GM23338 (cell line): ENCODE results near the gene TIMM17A. TPM values are rescaled to one million over a fixed set of nuclear protein-coding genes. Genes with fewer than 3 reads are reported as not detected.

Source experiments
- ATAC-seq: fragments of 200-7000 bp; cut with Tn5 transposase; 3 replicates; pipeline ENCODE4 v1.9.1; 2020
- DNase-seq: peaks from one replicate; pipeline ENCODE4 v3.0.0-alpha.2; 2015; ENCODE audit warnings: low spot score
- H2AFZ ChIP-seq: fragments of 200-600 bp; sonication (generic); 2 replicates; pipeline ENCODE4 v1.8.0; 2016; ENCODE audit warnings: antibody characterized with exemption, mild to moderate bottlenecking, moderate library complexity
- H3F3A ChIP-seq: fragments of 200-600 bp; sonication (generic); replicated peaks from 2 replicates; pipeline ENCODE4 v1.8.0; 2017; ENCODE audit warnings: antibody characterized with exemption, mixed run types, low read depth
- H3K27ac ChIP-seq: fragments of 200-600 bp; sonication (generic); 2 replicates; pipeline ENCODE4 v1.6.1; 2016; ENCODE audit warnings: low read depth
- H3K27me3 ChIP-seq: fragments of 200-600 bp; sonication (generic); 2 replicates; pipeline ENCODE4 v1.8.0; 2016; ENCODE audit warnings: mild to moderate bottlenecking, mixed run types, moderate library complexity; ENCODE audit not compliant: insufficient read depth
- H3K36me3 ChIP-seq: fragments of 200-600 bp; sonication (generic); 2 replicates; pipeline ENCODE4 v1.8.0; 2016; ENCODE audit warnings: mild to moderate bottlenecking; ENCODE audit not compliant: insufficient read depth
- H3K4me1 ChIP-seq: fragments of 200-600 bp; sonication (generic); 2 replicates; pipeline ENCODE4 v1.8.0; 2016; ENCODE audit warnings: mild to moderate bottlenecking, moderate library complexity; ENCODE audit not compliant: insufficient read depth
- H3K4me2 ChIP-seq: fragments of 200-600 bp; sonication (generic); 2 replicates; pipeline ENCODE4 v1.7.1; 2017; ENCODE audit warnings: mixed run types
- H3K4me3 ChIP-seq: fragments of 200-600 bp; sonication (generic); 2 replicates; pipeline ENCODE4 v1.6.1; 2016; ENCODE audit warnings: mixed run types
- H3K79me2 ChIP-seq: fragments of 200-600 bp; sonication (generic); replicated peaks from 2 replicates; pipeline ENCODE4 v1.8.0; 2017; ENCODE audit warnings: mild to moderate bottlenecking; ENCODE audit not compliant: insufficient read depth
- H3K9me2 ChIP-seq: fragments of 200-600 bp; sonication (generic); 2 replicates; pipeline ENCODE4 v1.8.0; 2017; ENCODE audit not compliant: insufficient read depth
- H4K20me1 ChIP-seq: fragments of 200-600 bp; sonication (generic); replicated peaks from 2 replicates; pipeline ENCODE4 v1.8.0; 2017; ENCODE audit warnings: mild to moderate bottlenecking; ENCODE audit not compliant: insufficient read depth
- H3K27ac Mint-ChIP-seq: 2 replicates; pipeline ENCODE4 v1.8.0; 2020; ENCODE audit warnings: inconsistent platforms, mild to moderate bottlenecking, moderate library complexity, mixed read lengths
- H3K27me3 Mint-ChIP-seq: 3 replicates; pipeline ENCODE4 v1.8.0; 2022; ENCODE audit warnings: low read depth, mild to moderate bottlenecking, moderate library complexity, mixed read lengths, inconsistent platforms; ENCODE audit not compliant: insufficient read depth, poor library complexity
- H3K36me3 Mint-ChIP-seq: 3 replicates; pipeline ENCODE4 v1.8.0; 2021; ENCODE audit warnings: low read depth, mild to moderate bottlenecking, inconsistent platforms, moderate library complexity, mixed read lengths
- H3K4me1 Mint-ChIP-seq: 3 replicates; pipeline ENCODE4 v1.8.0; 2020; ENCODE audit warnings: mild to moderate bottlenecking, inconsistent platforms, mixed read lengths
- H3K4me3 Mint-ChIP-seq: 3 replicates; pipeline ENCODE4 v1.8.0; 2021; ENCODE audit warnings: moderate library complexity, mild to moderate bottlenecking, inconsistent platforms, mixed read lengths
- H3K9me3 Mint-ChIP-seq: 3 replicates; pipeline ENCODE4 v1.8.0; 2020; ENCODE audit warnings: moderate library complexity, mild to moderate bottlenecking, inconsistent platforms, mixed read lengths
- CREB1 ChIP-seq: fragments of 250-450 bp; sonication (Bioruptor Pico); IDR thresholded peaks from 2 replicates; pipeline ENCODE4 v1.5.0; 2020; ENCODE audit warnings: low read depth, mild to moderate bottlenecking, moderate library complexity
- ETS1 ChIP-seq: IDR thresholded peaks from 2 replicates; pipeline ENCODE4 v1.6.1; 2016; ENCODE audit warnings: antibody characterized with exemption
- EZH2phosphoT487 ChIP-seq: fragments of 200-600 bp; sonication (generic); IDR thresholded peaks from one replicate; pipeline ENCODE4 v1.8.1; 2018; ENCODE audit warnings: antibody characterized with exemption; ENCODE audit not compliant: unreplicated experiment
- NANOG ChIP-seq: IDR thresholded peaks from 2 replicates; pipeline ENCODE4 v1.6.1; 2016; ENCODE audit warnings: antibody characterized with exemption, borderline replicate concordance
- POLR2AphosphoS5 ChIP-seq: IDR thresholded peaks from 2 replicates; pipeline ENCODE4 v1.6.1; 2016; ENCODE audit warnings: antibody characterized with exemption, low read depth
- STAT1 ChIP-seq: IDR thresholded peaks from one replicate; pipeline ENCODE4 v1.6.1; 2016; ENCODE audit warnings: antibody characterized with exemption; ENCODE audit not compliant: unreplicated experiment
- ZNF114 ChIP-seq: fragments of 250-450 bp; sonication (Bioruptor Pico); IDR thresholded peaks from 2 replicates; pipeline ENCODE4 v1.5.0; 2020; ENCODE audit warnings: mild to moderate bottlenecking, moderate library complexity
- ZNF331 ChIP-seq: fragments of 250-450 bp; sonication (Bioruptor Pico); IDR thresholded peaks from 2 replicates; pipeline ENCODE4 v1.5.0; 2020; ENCODE audit warnings: low read depth, mild to moderate bottlenecking, moderate library complexity
- ZNF462 ChIP-seq: fragments of 250-450 bp; sonication (Bioruptor Pico); IDR thresholded peaks from 2 replicates; pipeline ENCODE4 v1.5.0; 2020; ENCODE audit warnings: mild to moderate bottlenecking, moderate library complexity
- polyA plus RNA-seq: library from polyadenylated mRNA; unstranded; fragments of >200 nt; fragmentation: Nextera tagmentation; extraction: Ambion mirVana; gene quantifications from 2 replicates; pipeline ENCODE4 v1.2.1, GENCODE V29; 2016
- total RNA-seq: library from RNA; depleted of rRNA; stranded (reverse); fragments of >200 nt; shearing (Covaris generic); gene quantifications from 2 replicates; pipeline ENCODE4 v1.2.3, GENCODE V29; 2014
- TF ChIP-seq, protein P1 (sequence below), 2 experiments: fragments of 200-600 bp in 1 of 2; sonication (generic) in 1 of 2; conservative IDR thresholded peaks; 2 replicates each; pipeline versions ENCODE4 v1.5.1 to v1.6.1; 2016 to 2017; ENCODE audit warnings: antibody characterized with exemption in 2 of 2, low read depth in 2 of 2, mild to moderate bottlenecking in 2 of 2, moderate library complexity in 1 of 2

The TIMM17A gene
- total and polyA plus RNA-seq, 2 experiments from 2014 or later = 38.5 to 60.0 TPM

- Histone ChIP-seq H3K4me1 (peaks cover under 1% of the 10 kb centered on the region; the same call in 1 of the 2 replicates), H4K20me1 (no peaks in the 10 kb centered on the region), H3K4me3 (peak within 1 kb of the TSS; percentile 55), H2AFZ (peak within 1 kb of the TSS; percentile 93), H3F3A (peaks cover 2% of the 10 kb centered on the region; the same call in 1 of the 2 replicates), H3K27me3 (peaks cover 18% of the 10 kb centered on the region), H3K79me2 (no peaks in the 10 kb centered on the region), H3K36me3 (no peaks in the 10 kb centered on the region), H3K4me2 (peak within 1 kb of the TSS; percentile 87), H3K27ac (no peak within 1 kb of the TSS), H3K9me2 (no peaks in the 10 kb centered on the region)
- TF ChIP-seq CREB1 (CRISPR knock-in tag) (0 out of 2 replicates have a peak, but pooled peaks have one; percentile 5), STAT1 (no peak), POLR2AphosphoS5 (peak; percentile 63)
- peaks cover 33% of the 10 kb centered on the region for H3K4me1 Mint-ChIP-seq
- H3K36me3 Mint-ChIP-seq = no peaks in the 10 kb centered on the region
- peak; percentile 86 for ATAC-seq
- peaks cover 21% of the 10 kb centered on the region for H3K27me3 Mint-ChIP-seq
- peak within 1 kb of the TSS; percentile 84 for H3K4me3 Mint-ChIP-seq
- peak; percentile 96 for DNase-seq
- H3K27ac Mint-ChIP-seq = no peak within 1 kb of the TSS
- H3K9me3 Mint-ChIP-seq = no peaks in the 10 kb centered on the region
These were observed 8.9 kb upstream of the TIMM17A start, which contains the start of gene LMOD1 for GRCh38 chr1:201946224-201946908. TSS of gene LMOD1 (minus strand) at chr1:201946548. CDS start at chr1:201946340, 208 bp downstream.

- Histone ChIP-seq H3K36me3 (no peaks in the 10 kb centered on the region), H3F3A (no peaks in the 10 kb centered on the region), H2AFZ (no peak overlapping the region), H4K20me1 (no peaks in the 10 kb centered on the region), H3K79me2 (no peaks in the 10 kb centered on the region), H3K27ac (no peak overlapping the region), H3K4me1 (no peaks in the 10 kb centered on the region), H3K9me2 (no peaks in the 10 kb centered on the region), H3K4me3 (no peak overlapping the region), H3K4me2 (no peak overlapping the region), H3K27me3 (peaks cover 18% of the 10 kb centered on the region)
- no peaks in the 10 kb centered on the region for H3K36me3 Mint-ChIP-seq
- no peak overlapping the region for H3K27ac Mint-ChIP-seq
- DNase-seq = no peak
- no peaks in the 10 kb centered on the region for H3K9me3 Mint-ChIP-seq
- peaks cover 28% of the 10 kb centered on the region for H3K4me1 Mint-ChIP-seq
- no peak for ATAC-seq
- H3K4me3 Mint-ChIP-seq = peak overlapping the region; percentile 84; the same call in 1 of the 3 replicates
- H3K27me3 Mint-ChIP-seq = peaks cover 20% of the 10 kb centered on the region
- TF ChIP-seq STAT1 (no peak), ZNF114 (no peak), CREB1 (CRISPR knock-in tag) (no peak), ETS1 (no peak), ZNF462 (CRISPR knock-in tag) (no peak), EZH2phosphoT487 (no peak), ZNF331 (no peak), NANOG (no peak)
- TF ChIP-seq, protein P1, sequence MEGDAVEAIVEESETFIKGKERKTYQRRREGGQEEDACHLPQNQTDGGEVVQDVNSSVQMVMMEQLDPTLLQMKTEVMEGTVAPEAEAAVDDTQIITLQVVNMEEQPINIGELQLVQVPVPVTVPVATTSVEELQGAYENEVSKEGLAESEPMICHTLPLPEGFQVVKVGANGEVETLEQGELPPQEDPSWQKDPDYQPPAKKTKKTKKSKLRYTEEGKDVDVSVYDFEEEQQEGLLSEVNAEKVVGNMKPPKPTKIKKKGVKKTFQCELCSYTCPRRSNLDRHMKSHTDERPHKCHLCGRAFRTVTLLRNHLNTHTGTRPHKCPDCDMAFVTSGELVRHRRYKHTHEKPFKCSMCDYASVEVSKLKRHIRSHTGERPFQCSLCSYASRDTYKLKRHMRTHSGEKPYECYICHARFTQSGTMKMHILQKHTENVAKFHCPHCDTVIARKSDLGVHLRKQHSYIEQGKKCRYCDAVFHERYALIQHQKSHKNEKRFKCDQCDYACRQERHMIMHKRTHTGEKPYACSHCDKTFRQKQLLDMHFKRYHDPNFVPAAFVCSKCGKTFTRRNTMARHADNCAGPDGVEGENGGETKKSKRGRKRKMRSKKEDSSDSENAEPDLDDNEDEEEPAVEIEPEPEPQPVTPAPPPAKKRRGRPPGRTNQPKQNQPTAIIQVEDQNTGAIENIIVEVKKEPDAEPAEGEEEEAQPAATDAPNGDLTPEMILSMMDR (conservative IDR thresholded peaks at IDR 0.05; ENCODE audit: low read depth in 2 of 2) = no peak
These were observed 7.7 kb upstream of the TIMM17A start for GRCh38 chr1:201947697-201948008.
